Stimulated activated CD4-positive, alpha-beta T cell treated with anti-CD3 and anti-CD28 coated beads, Interleukin-15, amount 100 ng/mL, for 1 hour (primary cell): Measurements from ENCODE around the gene ARSD.
"Not testable (repeated sequence)": the region's sequence is repeated elsewhere in the genome, so short reads cannot be mapped to it uniquely, and the experiment has no call there.

Experiments
- DNase-seq, 2 donors: peaks; one replicate each; pipeline ENCODE4 v3.0.0-alpha.2; 2020; ENCODE audit warnings: low read depth in 1 of 2, low spot score in 1 of 2

Gene ARSD

DNA sequence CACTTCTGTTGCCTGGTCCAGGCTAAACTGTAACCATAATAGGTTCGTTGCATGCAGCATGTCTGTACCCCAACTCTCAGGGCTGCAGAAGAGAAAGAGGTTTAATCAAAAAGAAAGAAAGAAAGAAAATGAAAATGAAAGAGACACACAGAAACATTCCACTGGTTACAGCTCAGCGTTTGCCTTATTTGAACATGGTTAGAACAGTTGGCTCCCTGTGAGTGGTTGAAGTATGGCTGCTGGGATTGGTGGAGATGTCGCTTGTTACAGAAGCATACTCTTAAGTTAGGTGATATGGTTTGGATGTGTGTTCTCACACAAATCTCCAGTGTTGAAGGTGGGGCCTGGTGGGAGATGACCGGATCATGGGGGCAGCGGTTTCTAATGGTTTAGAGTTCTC lies 36.3 kb downstream of the ARSD start:
- no peak for DNase-seq

DNA sequence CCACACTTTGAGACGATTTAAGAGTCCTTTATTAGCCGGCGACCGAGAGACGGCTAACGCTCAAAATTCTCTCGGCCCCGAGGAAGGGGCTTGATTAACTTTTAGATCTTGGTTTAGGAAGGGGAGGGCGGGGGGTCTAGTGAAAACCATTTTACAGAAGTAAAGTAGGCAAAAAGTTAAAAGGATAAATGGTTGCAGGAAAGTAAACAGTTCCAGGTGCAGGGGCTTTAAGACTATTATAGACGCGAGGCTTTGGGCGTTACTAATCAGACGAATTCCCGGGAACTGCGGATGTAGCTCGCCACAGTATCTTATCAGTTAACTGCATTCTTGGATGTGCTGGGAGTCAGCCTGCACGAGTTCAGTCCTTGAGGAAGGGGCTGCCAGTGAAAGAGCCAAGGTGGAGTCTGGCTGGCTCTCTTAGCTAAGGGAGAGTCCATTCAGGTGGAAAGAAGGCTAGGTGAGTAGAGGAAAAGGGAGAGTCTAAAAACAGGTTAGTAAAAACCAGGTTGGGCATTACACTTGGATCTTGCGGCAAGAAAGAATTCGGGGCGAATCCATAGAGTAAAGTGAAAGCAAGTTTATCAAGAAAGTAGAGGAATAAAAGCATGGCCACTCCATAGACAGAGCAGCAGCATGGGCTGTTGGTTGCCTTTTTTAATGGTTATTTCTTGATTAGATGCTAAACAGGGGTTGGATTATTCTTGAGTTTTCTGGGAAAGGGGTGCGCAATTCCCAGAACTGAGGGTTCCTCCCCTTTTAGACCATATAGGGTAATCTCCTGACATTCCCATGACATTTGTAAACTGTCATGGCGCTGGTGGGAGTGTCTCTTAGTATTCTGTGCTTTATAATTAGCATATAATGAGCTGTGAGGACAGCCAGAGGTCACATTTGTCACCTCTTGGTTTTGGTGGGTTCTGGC lies 38.3 kb downstream of the ARSD start:
- DNase-seq = not testable (repeated sequence)

DNA sequence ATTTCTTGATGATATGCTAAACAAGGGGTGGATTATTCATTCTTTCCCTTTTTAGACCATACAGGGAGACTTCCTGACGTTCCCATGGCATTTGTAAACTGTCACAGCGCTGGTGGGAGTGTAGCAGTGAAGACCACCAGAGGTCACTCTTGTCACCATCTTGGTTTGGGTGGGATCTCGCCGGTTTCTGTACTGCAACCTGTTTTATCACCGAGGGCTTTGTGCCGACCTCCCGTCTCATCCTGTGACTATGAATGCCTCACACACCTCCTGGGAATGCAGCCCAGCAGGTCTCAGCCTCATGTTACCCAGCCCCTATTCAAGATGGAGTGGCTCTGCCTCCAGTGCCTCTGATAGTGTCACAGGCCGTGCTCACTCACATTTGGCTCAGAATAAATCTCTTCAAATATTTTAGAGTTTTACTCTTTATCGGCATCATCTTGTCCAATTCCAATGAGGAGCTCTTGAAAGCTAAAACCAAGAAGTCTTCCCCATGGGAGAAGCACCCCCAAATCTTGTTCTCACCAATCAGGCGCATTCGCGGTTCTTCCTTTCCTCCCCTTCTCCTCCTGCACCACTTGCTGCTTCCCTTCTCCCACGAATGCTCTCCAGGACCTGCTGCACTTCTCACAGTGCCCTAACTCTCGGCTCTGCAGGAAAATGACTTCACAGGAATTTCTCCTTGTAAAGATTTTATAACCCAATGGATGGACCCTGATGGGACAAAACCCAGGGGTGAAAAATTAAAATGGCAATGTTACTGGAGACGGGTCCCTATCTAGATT lies 39.2 kb downstream of the ARSD start:
- DNase-seq = not testable (repeated sequence)

DNA sequence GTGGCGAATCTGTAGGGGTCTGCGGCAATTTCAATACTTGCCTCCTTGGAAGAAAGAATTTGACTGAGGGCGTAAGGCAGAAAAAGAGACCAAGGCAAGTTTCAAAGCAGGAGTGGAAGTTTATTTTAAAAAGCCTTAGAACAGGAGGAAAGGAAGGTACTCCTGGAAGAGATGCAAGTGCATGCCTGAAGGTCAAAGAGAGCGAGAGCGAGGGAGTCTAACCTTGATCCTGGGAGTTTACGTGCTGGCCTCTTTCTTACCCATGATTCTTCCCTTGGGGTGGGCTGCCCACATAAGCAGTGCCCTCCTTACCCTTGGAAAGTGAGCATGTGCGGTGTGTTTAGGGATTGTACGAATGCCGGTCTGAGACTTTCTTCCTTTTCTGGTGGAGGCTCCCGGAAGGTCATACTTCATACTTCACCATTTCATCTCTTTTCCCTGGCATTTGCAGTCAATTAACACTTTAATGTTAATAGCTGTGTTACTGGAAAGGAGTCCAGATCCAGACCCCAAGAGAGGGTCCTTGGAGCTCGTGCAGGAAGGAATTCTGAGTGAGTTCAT lies 40.0 kb downstream of the ARSD start:
- DNase-seq = no peak

DNA sequence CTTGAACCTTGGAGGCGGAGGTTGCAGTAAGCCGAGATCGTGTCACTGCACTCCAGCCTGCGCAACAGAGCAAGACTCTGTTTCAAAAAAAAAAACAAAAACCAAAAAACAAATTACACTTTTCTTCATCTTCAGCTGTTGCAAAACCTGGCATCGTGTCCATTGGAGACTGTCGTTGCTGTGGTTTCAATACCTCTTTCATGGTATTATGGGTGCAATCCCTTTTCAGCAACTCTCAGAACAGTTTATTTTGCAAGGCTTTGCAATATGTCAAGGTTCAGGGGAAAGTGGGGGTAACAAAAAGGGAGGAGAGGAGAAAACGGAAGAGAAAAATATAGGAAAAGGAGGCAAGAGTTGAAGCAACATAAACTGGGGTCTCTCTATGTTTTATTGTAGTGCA lies 40.8 kb downstream of the ARSD start:
- DNase-seq = no peak

DNA sequence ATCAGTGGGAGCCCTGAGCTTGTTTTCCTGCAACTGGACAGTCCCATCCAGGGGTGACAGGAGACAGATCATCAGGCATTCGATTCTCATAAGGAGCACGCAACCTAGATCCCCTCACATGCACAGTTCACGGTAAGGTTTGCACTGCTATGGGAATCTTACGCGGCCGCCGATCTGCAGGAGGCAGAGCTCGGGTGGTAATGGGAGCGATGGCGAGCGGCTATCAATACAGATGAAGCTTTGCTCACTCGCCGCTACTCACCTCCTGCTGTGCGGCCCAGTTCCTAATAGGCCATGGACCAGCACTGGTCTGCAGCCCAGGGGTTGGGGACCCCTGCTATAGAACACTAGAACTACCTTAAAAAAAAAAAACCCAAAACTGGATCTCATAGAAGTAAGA lies 45.4 kb downstream of the ARSD start:
- no peak for DNase-seq

DNA sequence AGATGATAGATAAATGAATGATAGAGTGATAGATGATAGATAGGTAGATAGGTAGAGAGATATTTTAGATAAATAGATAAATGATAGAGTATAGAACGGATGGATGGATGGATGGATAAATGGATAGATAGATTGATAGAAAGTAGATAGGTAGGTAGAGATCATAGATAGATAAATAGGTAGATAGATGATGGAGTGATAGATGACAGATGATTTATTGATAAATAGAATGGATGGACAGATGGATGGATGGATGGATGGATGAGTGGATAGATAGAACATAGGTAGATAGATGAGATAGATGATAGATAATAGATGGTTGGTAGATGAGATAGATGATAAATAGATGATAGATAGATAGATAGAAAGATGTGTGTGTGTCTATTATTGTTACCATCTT lies 49.5 kb downstream of the ARSD start:
- no peak for DNase-seq

DNA sequence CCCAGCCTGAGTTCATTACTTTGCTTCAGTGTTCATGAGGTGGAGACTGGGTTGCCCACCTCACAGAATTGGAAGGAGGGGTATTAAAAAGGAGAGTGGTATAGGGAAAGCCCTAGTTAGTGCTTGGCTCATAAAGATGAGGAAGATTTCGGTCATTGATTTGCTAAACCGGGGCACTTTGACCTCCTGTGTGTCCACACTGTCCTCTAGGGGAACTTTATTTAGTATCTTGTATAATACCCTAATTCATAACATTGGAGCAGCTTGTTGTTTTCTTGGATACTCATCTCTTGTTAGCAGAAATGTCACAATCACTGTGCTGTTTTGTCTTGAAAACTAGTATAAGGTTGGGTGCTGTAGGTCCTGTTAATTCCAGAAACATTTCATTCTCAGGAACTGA lies 50.6 kb downstream of the ARSD start:
- DNase-seq = no peak

DNA sequence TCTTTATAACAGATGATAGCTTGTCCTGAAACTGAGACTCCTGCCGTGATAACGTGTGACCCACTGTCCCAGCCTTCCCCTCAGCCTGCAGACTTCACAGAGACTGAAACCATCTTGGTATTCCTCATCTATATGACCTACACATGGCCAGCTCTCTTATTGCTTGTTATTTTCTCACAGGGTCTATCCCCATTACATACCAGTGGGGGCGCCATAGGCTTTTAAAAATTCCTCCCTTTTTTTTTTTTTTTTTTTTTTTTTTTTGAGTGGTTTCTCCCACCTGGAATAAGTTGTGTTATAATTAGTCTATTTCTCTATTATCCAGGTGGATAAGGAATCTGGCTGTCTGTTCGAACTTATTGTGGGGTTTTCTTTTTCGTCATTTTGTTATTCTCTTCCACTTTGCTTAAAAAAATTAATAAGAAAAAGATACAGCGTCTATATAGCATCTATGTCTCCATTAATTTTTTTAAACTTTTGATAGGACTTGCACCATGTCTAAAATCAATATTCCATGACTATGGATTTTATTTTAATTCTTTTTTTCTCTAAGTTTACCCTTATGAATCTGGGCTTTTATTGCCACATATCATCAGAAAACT lies 53.2 kb downstream of the ARSD start:
- no peak for DNase-seq

DNA sequence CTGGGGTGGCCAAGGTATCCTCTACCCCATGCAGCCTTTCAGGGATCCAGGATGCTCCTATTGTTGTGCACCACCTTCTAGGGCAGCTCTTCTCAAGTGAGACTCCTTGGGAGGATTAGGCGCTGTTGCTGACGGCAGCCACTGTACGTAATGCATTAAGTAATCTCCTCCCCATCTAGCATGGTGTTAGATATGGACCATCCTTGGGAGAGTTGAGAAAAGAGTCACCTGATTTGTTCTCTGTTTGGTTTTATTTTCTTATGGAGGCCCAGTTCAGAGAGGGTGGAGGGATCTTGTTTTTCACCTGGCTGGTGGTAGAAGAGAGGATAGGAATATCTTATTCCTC lies 54.0 kb downstream of the ARSD start:
- no peak for DNase-seq

DNA sequence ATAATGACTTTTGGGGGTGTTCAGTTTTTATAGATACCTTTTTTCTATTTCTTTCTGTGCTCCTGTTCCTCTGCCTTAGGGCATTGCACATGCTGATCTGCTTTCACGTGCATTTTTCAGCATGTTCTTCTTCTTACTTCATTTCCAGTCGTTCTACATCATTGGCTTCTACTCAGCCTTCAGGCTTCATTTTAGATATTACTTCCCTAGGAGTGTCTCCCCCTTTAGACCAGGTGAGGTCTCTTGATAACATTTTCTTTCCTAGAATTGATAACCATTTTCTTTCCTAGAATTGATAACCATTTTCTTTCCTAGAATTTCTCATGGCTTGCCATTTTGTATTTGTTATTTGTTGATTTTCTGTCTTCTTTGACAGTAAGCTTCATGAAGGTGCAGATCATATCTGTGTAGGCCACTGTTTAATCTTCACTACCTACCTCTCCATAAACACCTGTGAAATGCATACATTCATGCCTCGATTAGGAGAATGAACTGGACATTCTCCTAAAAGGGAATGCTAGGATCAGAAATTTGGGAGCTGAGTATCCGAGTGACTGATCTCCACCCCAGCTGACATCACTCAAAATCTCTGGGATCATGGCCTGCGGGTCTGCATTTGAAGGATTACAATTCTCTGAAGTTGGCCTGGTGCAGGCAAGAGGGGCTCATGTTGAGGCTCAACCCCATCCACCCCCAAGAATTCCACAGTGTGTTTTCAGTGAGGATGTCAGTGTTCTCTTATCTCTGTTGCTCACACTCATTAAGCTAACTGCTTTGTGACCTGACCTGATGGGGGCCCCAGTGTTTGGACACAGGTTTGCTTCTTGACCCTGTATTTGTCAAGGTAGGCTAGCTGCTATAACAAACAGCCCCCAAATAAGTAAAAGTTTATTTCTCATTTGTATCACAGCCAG lies 54.7 kb downstream of the ARSD start:
- DNase-seq = no peak

DNA sequence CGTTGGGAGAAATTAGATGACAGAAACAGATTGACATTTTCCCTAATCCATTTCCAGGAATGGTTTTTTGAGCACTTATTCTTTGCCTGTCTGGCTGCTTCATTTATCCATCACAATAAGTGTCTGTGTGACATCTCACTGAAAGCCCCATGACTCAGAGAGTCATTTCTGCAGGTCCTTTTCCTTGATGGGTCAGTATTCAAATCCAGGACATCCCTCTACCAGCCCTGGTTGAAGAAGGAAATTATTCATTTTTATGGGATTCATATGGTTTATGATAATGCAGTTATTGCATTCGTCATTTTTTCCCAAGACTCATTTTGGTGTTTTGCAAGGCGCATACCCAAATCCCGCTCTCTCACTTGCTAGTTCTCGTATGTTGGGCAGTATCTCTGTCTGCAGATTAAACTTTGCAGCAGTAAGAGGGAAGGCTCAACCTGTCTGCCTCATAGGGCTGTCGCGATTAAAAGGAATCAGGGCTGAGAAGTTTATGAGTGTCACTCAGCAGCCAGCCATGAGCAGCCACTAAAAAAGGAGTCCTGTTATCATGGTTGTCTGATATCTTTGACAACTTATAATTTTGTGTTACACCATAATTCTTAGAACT lies 56.4 kb downstream of the ARSD start:
- DNase-seq = no peak

DNA sequence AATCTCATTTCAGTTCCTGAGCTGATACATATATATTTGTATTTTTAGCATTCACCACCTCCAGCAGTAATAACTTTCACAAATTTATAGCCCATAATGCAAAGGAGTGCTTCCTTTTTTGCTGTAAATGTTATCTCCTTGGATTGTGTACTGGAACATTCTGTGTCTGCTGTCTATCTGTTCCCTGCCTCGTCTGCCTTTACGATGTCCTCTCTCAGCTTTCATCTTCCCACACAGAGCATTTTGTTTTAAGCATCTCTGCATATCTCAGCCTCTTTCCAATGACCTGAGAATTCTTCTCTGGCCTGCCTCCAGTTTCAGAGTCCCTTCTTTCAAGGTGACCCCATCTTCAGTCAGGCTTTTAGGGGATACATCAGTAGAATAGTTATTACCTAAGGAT lies 57.3 kb downstream of the ARSD start:
- DNase-seq = no peak

DNA sequence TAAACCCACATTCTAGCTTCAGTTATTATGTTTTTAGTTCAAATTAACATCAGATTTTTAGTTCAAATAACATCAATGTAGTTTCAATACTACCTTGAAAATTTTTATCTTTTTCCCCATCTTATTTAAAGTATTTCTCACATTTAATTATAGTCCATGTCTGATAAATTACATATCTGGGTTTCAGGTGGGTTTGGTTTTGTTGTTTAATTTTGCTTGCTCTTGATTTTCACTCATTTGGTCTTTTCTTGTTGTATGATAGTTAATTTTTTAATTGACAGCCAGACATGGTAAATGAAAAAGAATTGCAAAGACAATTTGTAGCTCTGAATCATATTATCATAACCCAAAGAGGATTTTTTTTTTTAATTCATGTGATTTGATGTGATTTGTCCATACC lies 58.5 kb downstream of the ARSD start:
- no peak for DNase-seq

DNA sequence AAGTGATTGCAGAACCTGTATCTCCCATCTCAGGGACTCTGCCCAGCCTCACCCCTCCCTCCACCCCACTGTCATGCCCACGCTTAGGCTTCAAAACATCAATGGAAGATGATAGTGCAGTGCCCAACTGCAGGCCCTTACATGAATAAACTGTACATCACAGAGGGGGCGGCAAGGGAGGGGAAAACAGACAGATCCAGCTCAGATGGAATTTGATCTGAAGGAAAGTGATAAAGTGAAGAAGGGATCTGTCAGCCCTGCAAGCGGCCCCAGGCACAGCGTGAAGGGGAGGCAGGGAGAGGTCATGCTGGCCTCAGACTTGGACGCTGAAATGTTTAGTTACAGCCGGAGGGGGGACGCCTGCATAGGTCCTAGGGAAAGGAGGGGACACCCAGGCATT lies 61.9 kb downstream of the ARSD start:
- no peak for DNase-seq

DNA sequence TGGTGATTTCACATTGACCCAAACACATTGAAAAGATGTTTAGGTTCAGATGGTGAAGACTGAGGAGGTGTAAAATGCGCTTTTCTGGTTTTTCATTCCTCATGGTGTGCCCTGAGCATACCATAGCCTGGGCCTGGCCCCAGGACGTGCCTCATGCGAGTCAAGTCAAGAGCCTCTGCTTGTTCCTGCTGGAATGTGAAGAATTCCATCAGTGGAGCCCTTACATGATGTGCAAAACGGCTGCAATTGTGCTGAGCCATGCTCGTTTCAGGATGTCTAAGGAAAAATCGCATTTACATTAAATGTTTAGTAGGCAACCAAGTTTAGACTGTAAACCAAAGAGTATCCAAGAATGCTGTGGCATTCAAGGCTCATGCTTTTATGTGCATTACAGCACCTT lies 65.5 kb downstream of the ARSD start:
- no peak for DNase-seq

DNA sequence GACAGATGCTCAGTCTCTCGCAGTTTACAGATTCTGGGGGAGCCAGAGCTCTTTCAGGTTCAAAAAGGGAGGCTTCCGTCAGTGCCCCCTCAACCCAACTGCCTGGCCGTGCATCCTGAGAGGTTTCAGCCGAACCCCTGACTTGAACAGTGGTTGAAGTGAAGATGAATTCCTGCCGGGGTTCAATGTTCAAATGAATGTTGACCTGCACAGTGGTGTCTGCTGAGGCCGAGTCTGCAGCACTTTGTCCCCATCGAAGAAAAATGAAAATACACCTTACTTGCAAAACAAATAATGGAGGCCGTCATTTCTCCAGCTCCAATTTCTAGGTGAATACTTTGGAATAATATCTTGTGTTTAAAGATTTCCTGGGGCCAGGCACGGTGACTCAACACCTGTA lies 66.7 kb downstream of the ARSD start:
- DNase-seq = no peak

DNA sequence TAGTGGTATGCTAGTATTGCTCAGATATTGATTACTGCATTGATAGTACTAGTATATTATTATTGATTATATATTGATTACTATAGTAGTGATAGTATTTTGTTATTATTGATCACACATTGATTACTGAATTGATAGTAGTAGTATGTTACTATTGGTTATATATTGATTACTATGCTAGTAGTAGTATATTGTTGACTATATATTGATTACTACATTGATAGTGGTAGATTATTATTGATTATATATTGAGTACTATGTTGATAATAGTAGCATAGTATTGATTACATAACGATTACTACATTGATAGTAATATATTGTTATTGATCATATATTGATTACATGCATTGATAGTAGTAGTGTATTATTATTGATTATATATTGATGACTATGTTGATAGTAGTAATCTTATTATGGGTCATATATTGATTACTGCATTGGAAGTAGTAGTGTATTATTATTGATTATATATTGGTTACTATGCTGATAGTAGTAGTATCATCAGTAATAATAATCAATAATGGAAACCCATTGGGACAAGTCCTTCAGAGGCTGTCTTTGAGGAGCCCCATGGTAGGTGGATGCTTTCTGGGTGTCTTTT lies 69.8 kb downstream of the ARSD start:
- DNase-seq = no peak

DNA sequence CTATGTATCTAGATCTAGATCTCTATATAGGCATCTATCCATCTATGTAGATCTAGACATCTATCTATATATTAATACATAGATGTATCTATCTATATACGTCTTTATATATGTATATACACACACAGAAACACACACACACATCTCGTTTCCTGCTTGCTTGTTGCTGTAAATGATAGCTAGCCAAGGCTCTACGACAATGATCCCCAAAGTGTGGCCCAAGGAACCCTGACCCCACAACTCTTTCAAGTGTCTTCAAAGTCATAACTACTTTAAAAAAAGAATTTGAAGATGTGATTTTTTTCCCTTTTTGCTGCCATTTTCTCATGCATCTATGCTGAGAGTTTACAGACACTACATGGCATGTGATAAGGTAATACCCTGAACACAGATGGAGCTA lies 71.6 kb downstream of the ARSD start:
- no peak for DNase-seq

DNA sequence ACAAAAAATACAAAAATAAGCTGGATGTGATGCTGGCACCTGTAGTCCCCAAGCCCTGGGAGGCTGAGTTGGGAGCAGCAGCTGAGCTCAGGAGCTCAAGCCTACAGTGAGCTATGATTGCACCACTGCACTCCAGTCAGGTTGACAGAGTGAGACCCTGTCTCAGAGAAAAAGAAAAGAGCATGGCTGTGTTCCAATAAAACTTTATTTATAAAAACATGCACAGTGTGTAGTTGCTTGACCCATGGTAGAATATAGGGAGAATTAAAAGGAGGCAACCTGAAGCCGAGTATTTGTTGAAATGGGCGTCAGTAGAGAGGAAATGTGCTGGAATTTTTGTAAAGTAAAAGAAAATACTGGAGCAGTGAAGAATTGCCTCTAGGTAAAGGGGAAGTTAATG lies 73.4 kb downstream of the ARSD start:
- DNase-seq = no peak
